ENCODE data around the gene TNS1. TPM values are rescaled to one million over a fixed set of nuclear protein-coding genes. Genes with fewer than 3 reads are reported as not detected.

The TNS1 gene
- total RNA-seq, 1 experiment from 2014 or later = 0.49 TPM

DNA sequence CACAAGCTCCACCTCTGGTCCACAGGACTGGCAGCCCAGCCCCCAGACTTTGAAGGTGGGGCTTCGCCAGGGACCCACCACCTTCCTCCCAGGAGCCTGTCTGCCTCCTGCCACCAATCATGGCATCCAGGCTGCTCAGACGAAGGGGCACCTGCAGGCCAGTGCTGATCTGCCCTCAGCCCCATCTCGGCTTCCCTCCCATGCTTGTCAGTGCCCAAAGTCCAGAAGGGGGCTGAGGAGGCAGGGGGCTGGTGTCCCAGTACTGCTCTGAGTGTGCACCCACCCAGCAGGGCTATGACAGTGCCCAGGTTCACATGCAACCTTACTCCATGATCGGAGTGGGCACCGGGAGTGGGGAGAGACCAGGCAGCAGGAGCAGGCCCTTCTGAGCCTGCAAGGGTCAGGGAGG, 40.9 kb upstream of the TNS1 start:
- H3K4me3 ChIP-seq (ENCODE audit: low read depth in 2 of 2, low read length in 2 of 2) = no peak overlapping the region
- H3K4me1 ChIP-seq (ENCODE audit: control insufficient read depth, insufficient read depth, low read length) = no peaks in the 10 kb centered on the region
- POLR2A ChIA-PET = no interaction called here
- no peaks in the 10 kb centered on the region for H3K36me3 ChIP-seq (ENCODE audit: control insufficient read depth, insufficient read depth, low read length)
- H3K9me3 ChIP-seq (ENCODE audit: control insufficient read depth, insufficient read depth, low read depth, low read length) = no peaks in the 10 kb centered on the region
- H3K27me3 ChIP-seq (ENCODE audit: control insufficient read depth, insufficient read depth, low read length) = peaks cover 20% of the 10 kb centered on the region
- ATAC-seq (no peak), DNase-seq (ENCODE audit: low read depth, low spot score) (no peak)
- TF ChIP-seq TCF7L2 (IDR thresholded peaks at IDR 0.05; ENCODE audit: low read depth, low read length) (no peak), POLR2AphosphoS5 (IDR thresholded peaks at IDR 0.05; ENCODE audit: low read depth, low read length) (no peak), REST (IDR thresholded peaks at IDR 0.05; ENCODE audit: insufficient read depth in 1 of 2, low read depth in 2 of 2, low read length in 1 of 2) (no peak), SIN3A (IDR thresholded peaks at IDR 0.05; ENCODE audit: borderline replicate concordance, insufficient read depth, low read depth, low read length) (no peak)
- TF ChIP-seq, protein P1, sequence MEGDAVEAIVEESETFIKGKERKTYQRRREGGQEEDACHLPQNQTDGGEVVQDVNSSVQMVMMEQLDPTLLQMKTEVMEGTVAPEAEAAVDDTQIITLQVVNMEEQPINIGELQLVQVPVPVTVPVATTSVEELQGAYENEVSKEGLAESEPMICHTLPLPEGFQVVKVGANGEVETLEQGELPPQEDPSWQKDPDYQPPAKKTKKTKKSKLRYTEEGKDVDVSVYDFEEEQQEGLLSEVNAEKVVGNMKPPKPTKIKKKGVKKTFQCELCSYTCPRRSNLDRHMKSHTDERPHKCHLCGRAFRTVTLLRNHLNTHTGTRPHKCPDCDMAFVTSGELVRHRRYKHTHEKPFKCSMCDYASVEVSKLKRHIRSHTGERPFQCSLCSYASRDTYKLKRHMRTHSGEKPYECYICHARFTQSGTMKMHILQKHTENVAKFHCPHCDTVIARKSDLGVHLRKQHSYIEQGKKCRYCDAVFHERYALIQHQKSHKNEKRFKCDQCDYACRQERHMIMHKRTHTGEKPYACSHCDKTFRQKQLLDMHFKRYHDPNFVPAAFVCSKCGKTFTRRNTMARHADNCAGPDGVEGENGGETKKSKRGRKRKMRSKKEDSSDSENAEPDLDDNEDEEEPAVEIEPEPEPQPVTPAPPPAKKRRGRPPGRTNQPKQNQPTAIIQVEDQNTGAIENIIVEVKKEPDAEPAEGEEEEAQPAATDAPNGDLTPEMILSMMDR (IDR thresholded peaks at IDR 0.05) = no peak
- CTCF ChIA-PET = no interaction called here
- BruUV-seq (replicated peaks) = no TSS peak
- H3K27ac ChIP-seq (ENCODE audit: low read length) = no peak overlapping the region
- in situ Hi-C loops (cut with HindIII; ENCODE audit: low pct_unique_long_range_greater_than_20kb, low sequenced_read_pairs) = no loop called here
- intact Hi-C loops (cut with micrococcal nuclease; ENCODE audit: unreplicated experiment) = no loop called here

GRCh38 chr2:218043100-218043499, 40.3 kb upstream of the TNS1 start:
- POLR2A ChIA-PET = no interaction called here
- Histone ChIP-seq H3K27me3 (ENCODE audit: control insufficient read depth, insufficient read depth, low read length) (peaks cover 17% of the 10 kb centered on the region), H3K36me3 (ENCODE audit: control insufficient read depth, insufficient read depth, low read length) (no peaks in the 10 kb centered on the region), H3K27ac (ENCODE audit: low read length) (no peak overlapping the region), H3K4me3 (ENCODE audit: low read depth in 2 of 2, low read length in 2 of 2) (no peak overlapping the region), H3K4me1 (ENCODE audit: control insufficient read depth, insufficient read depth, low read length) (no peaks in the 10 kb centered on the region), H3K9me3 (ENCODE audit: control insufficient read depth, insufficient read depth, low read depth, low read length) (no peaks in the 10 kb centered on the region)
- no peak for DNase-seq (ENCODE audit: low read depth, low spot score)
- no peak for ATAC-seq
- CTCF ChIA-PET = no interaction called here
- in situ Hi-C loops (cut with HindIII; ENCODE audit: low pct_unique_long_range_greater_than_20kb, low sequenced_read_pairs) (no loop called here), intact Hi-C loops (cut with micrococcal nuclease; ENCODE audit: unreplicated experiment) (no loop called here)
- TF ChIP-seq POLR2AphosphoS5 (IDR thresholded peaks at IDR 0.05; ENCODE audit: low read depth, low read length) (no peak), SIN3A (IDR thresholded peaks at IDR 0.05; ENCODE audit: borderline replicate concordance, insufficient read depth, low read depth, low read length) (no peak), TCF7L2 (IDR thresholded peaks at IDR 0.05; ENCODE audit: low read depth, low read length) (no peak), REST (IDR thresholded peaks at IDR 0.05; ENCODE audit: insufficient read depth in 1 of 2, low read depth in 2 of 2, low read length in 1 of 2) (no peak)
- TF ChIP-seq, protein P1 (IDR thresholded peaks at IDR 0.05) = no peak
- no TSS peak for BruUV-seq (replicated peaks)

Data from Panc1 (cell line).